SIG-M5 treated with dmso at 0.1 percent for 504 hours (cell line): ENCODE data around the gene TRIM54.

ENCODE experiments used
- DNase-seq: peaks from one replicate; lab custom pipeline; 2025; ENCODE audit not compliant: unreplicated experiment; lab: John Stamatoyannopoulos, UW

TRIM54 gene

DNA sequence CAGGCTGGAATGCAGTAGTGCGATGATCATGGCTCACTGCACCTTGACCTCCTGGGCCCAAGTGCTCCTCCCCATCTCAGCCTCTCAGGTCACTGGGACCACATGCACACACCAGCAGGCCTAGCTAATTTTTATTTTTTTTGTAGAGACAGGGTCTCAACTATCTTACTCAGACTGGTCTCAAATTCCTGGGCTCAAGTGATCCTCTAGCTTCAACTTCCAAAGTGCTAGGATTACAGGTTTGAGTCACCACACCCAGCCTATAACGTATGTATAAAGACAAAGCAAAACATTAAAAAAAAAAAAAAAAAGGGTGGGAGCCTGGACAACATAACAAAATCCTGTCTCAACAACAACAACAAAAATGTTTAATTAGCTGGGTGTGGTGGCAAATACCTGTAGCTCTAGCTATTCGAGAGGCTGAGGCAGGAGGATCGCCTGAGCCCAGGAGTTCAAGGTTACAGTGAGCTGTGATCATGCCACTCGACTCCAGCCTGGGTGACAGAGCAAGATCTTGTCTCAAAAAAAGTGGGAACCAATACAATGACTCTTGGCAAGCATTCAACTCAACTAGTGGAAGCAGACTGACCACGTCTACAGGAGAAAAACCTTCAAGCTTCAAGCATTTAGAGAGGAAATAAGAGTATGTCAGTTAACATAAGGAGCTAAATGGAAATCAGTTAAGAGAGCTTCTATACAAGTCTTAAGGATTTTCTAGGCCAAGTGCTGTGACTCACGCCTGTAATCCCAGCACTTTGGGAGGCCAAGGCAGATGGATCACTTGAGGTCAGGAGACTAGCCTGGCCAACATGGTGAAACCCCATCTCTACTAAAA is 71.8 kb downstream of the TRIM54 start:
- DNase-seq, result no peak

DNA sequence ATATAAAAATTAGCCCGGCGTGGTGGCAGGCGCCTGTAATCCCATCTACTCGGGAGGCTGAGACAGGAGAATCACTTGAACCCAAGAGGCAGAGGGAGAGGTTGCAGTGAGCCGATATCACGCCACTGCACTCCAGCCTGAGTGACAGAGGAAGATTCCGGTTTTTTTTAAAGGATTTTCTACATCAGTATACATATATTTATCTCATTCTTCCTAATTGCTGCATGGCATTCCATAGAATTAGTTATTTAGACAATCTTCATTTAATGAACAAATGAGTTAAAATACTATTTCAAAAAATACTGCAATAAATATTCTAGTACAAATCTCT is 72.3 kb downstream of the TRIM54 start:
- no peak for DNase-seq

DNA sequence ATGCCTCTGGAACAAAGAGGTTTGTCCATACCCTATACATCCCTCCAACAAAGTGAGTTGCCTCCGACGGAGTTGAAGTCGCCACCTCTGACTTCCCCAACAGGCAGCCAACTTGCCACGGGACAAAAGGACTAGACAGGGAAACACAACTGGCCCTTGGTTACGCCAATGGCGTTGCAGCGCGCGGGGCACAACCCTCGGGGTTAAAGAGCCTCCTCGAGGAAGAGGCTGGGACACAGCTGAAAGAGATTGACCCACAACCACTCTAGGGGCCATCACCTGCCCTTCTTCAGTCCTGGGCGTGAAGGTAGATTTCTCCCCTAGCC is 73.8 kb downstream of the TRIM54 start:
- peak; percentile 75 for DNase-seq

DNA sequence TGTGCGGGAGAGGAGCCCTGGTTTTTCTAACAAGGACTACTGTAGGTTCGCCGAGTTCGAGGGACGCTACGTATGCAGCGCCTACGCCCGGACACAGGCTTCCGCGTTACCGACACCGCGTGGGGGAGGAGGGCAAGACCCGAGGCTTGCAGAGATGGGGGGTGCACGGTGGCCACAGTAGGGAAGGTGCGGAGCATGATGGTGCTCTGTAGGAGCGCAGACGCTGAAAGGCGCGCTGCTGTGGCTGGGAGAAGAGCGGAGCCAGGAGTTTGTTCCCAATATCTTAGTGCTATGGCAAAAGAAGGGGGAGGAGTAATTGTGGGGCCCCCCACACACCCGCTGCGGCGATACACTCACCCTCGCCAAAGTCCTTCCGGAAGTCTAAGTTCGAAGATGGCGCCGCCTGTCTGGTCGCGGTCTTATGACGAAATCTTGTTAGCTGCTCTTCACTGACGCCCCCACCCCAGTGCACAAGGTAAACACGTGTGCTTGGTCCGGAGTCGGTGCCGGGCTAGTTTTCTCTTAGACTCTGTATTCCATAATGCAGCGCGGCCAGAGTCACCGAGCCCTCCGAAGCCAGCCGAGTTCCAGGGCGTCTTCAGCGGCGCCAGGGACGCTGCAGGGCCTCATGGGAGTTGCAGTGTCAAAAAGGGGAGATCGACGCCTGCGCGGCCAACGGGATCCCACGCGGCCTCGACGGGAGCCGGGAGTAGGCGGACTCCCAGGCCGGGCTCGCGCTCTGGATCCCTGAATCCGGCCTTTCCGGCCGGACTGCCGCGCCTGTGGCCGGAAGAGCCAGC is 74.4 kb downstream of the TRIM54 start, which contains the start of gene GTF3C2:
Gene GTF3C2 (minus strand): TSS at position 383 of the 800 bp plus-strand sequence. CDS start 13,210 bp downstream, outside the sequence.
- DNase-seq, result peak; percentile 96
